ENCODE results near the gene THBS4.

The THBS4 gene

DNA sequence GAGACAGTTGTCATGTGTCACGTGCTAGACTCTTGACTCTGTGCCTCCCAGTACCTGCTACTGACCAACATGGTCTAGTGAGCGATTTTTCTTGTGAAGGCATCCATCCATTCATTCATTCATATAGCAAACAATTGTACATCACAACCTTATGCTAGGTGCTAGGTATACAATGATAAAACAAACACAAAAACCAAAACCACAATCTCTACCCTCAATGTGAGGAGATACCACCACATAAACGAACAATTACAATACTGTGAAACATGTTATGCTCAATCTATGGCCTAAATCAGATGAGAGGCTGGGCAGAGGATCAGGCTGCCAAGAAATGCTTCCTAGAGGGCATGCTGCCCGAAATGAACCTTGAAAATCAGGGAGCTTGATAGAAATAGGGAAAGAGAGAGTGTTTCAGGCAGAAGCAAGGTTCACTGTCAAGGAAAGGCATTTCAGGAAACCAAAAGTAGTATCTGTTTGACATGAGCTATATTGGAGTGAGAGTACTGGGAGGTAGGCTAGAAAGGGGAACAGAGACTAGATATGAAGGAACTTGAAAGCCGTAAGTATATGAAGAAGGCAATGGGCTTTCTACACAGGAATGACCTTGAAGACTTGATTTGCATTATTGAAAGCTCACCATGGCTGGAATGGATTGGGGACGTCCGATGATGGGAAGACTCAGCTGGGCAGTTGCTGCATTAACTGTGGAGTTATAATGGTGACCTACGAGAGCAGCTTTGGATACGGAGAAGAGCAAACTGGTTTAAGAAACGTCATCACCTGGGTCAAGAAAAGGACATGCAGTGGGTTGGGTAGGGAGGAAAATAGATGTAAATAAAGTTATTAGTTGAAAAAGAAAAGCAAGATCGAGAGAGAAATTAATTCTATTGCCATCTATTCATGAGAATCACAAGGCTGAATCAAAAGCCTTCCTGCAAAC lies 90.1 kb downstream of the THBS4 start:
- Histone ChIP-seq H3K9me3 (ENCODE audit: insufficient read depth, low read length) (no peaks in the 10 kb centered on the region), H3K27me3 (ENCODE audit: low read depth, low read length) (peaks cover 3% of the 10 kb centered on the region; the same call in 1 of the 2 replicates), H3K4me1 (ENCODE audit: low read length) (peaks cover 28% of the 10 kb centered on the region), H3K36me3 (replicated peaks; ENCODE audit: low read depth, low read length) (no peaks in the 10 kb centered on the region), H3K4me2 (ENCODE audit: low read length) (peak overlapping the region; percentile 95), H2AFZ (ENCODE audit: low read depth, low read length) (no peak overlapping the region), H4K20me1 (ENCODE audit: insufficient read depth, low read length) (peaks cover 4% of the 10 kb centered on the region; the same call in 1 of the 2 replicates), H3K4me3 (ENCODE audit: low read length) (peak overlapping the region; percentile 70), H3K79me2 (ENCODE audit: low read length) (no peaks in the 10 kb centered on the region), H3K27ac (ENCODE audit: low read length) (peak overlapping the region; percentile 82), H3K9ac (ENCODE audit: low read length) (no peak overlapping the region)
- no peak for TF ChIP-seq EZH2phosphoT487 (IDR thresholded peaks at IDR 0.05; ENCODE audit: low read depth)
- TF ChIP-seq, protein P1, sequence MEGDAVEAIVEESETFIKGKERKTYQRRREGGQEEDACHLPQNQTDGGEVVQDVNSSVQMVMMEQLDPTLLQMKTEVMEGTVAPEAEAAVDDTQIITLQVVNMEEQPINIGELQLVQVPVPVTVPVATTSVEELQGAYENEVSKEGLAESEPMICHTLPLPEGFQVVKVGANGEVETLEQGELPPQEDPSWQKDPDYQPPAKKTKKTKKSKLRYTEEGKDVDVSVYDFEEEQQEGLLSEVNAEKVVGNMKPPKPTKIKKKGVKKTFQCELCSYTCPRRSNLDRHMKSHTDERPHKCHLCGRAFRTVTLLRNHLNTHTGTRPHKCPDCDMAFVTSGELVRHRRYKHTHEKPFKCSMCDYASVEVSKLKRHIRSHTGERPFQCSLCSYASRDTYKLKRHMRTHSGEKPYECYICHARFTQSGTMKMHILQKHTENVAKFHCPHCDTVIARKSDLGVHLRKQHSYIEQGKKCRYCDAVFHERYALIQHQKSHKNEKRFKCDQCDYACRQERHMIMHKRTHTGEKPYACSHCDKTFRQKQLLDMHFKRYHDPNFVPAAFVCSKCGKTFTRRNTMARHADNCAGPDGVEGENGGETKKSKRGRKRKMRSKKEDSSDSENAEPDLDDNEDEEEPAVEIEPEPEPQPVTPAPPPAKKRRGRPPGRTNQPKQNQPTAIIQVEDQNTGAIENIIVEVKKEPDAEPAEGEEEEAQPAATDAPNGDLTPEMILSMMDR (IDR thresholded peaks at IDR 0.05; ENCODE audit: low read depth, low read length), result no peak

DNA sequence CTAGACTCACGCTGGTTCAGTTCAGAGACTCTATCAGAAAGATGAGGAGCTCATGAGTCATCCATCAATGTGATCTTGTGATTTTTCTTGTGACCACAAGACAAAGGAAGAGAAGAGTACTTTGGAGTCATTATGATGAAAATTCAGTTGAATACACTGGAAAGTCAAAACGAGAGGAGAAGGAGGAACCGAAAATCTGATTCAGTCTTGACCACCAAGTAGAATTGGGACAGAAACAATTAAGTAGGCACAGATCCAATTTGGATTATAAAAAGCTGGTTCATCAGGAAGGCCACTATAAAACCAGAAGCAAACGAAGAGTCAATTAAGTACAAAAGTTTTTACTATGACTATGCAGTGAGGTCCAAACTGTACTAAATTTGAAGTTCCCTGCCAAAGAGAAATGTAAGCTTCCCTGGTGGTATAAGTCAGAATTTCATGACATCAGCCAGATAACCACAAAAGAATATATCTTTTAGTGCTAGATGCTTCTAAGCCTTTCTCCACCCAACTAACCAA lies 90.9 kb downstream of the THBS4 start:
- Histone ChIP-seq H4K20me1 (ENCODE audit: insufficient read depth, low read length) (peaks cover 4% of the 10 kb centered on the region; the same call in 1 of the 2 replicates), H3K4me2 (ENCODE audit: low read length) (peak overlapping the region; percentile 95), H3K36me3 (replicated peaks; ENCODE audit: low read depth, low read length) (no peaks in the 10 kb centered on the region), H3K79me2 (ENCODE audit: low read length) (no peaks in the 10 kb centered on the region), H3K9ac (ENCODE audit: low read length) (no peak overlapping the region), H3K27ac (ENCODE audit: low read length) (peak overlapping the region; percentile 82), H3K4me1 (ENCODE audit: low read length) (peaks cover 28% of the 10 kb centered on the region), H3K4me3 (ENCODE audit: low read length) (peak overlapping the region; percentile 70), H3K9me3 (ENCODE audit: insufficient read depth, low read length) (no peaks in the 10 kb centered on the region), H3K27me3 (ENCODE audit: low read depth, low read length) (peaks cover 3% of the 10 kb centered on the region; the same call in 1 of the 2 replicates), H2AFZ (ENCODE audit: low read depth, low read length) (no peak overlapping the region)
- TF ChIP-seq EZH2phosphoT487 (IDR thresholded peaks at IDR 0.05; ENCODE audit: low read depth), result no peak
- TF ChIP-seq, protein P1 (IDR thresholded peaks at IDR 0.05; ENCODE audit: low read depth, low read length), result no peak

DNA sequence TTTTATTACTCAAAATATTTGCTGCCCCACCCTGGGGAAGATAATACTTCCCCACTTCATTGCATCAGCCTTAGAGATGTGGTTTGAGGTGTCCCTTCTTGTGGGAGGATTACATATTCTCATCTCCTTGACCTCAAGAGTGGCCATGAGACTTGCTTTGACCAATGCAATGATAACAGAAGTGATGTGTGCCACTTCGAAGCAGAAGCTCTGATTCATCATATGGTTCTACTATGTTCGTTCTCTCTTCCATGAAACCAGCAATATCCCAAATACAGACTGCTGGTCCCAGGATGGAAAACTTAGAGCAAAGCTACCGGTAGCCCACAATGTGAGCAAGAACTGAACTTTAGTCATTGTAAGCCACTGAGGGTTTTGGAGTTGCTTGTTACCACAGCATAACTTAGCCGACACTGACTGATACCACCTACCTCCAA lies 92.0 kb downstream of the THBS4 start:
- Histone ChIP-seq H3K36me3 (replicated peaks; ENCODE audit: low read depth, low read length) (no peaks in the 10 kb centered on the region), H3K79me2 (ENCODE audit: low read length) (no peaks in the 10 kb centered on the region), H3K4me3 (ENCODE audit: low read length) (no peak overlapping the region), H3K4me1 (ENCODE audit: low read length) (peaks cover 28% of the 10 kb centered on the region), H3K27ac (ENCODE audit: low read length) (no peak overlapping the region), H3K4me2 (ENCODE audit: low read length) (no peak overlapping the region), H3K9me3 (ENCODE audit: insufficient read depth, low read length) (no peaks in the 10 kb centered on the region), H3K9ac (ENCODE audit: low read length) (no peak overlapping the region), H4K20me1 (ENCODE audit: insufficient read depth, low read length) (peaks cover 4% of the 10 kb centered on the region; the same call in 1 of the 2 replicates), H3K27me3 (ENCODE audit: low read depth, low read length) (peaks cover 3% of the 10 kb centered on the region; the same call in 1 of the 2 replicates), H2AFZ (ENCODE audit: low read depth, low read length) (no peak overlapping the region)
- TF ChIP-seq, protein P1 (IDR thresholded peaks at IDR 0.05; ENCODE audit: low read depth, low read length), result no peak
- TF ChIP-seq EZH2phosphoT487 (IDR thresholded peaks at IDR 0.05; ENCODE audit: low read depth), result no peak

DNA sequence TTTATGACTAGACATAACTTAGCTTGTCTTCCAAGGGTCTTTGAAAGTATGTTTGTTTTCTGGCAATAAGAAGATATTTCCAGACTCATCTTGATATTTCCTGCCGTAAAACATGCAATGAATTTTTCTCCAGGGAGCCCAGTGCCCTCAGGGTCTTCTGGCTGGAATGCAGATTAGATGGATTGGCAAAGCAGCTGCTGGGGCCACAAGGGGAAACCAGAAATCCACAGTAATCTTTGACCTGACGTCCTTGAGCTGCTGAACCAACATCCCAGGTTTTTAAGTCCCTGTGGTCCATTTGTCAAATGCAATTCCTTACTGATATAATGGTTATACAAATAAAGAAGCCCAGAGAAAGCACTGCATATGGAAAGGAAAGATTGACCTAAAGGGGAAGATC lies 93.0 kb downstream of the THBS4 start:
- H3K4me3 ChIP-seq (ENCODE audit: low read length), result no peak overlapping the region
- no peak overlapping the region for H3K27ac ChIP-seq (ENCODE audit: low read length)
- no peak overlapping the region for H3K4me2 ChIP-seq (ENCODE audit: low read length)
- H4K20me1 ChIP-seq (ENCODE audit: insufficient read depth, low read length), result peaks cover 4% of the 10 kb centered on the region; the same call in 1 of the 2 replicates
- H3K79me2 ChIP-seq (ENCODE audit: low read length), result no peaks in the 10 kb centered on the region
- H3K4me1 ChIP-seq (ENCODE audit: low read length), result peaks cover 23% of the 10 kb centered on the region
- no peak overlapping the region for H3K9ac ChIP-seq (ENCODE audit: low read length)
- no peak overlapping the region for H2AFZ ChIP-seq (ENCODE audit: low read depth, low read length)
- no peaks in the 10 kb centered on the region for H3K36me3 ChIP-seq (replicated peaks; ENCODE audit: low read depth, low read length)
- peaks cover 3% of the 10 kb centered on the region; the same call in 1 of the 2 replicates for H3K27me3 ChIP-seq (ENCODE audit: low read depth, low read length)
- no peaks in the 10 kb centered on the region for H3K9me3 ChIP-seq (ENCODE audit: insufficient read depth, low read length)
- TF ChIP-seq EZH2phosphoT487 (IDR thresholded peaks at IDR 0.05; ENCODE audit: low read depth), result no peak
- TF ChIP-seq, protein P1 (IDR thresholded peaks at IDR 0.05; ENCODE audit: low read depth, low read length), result no peak

All from OCI-LY3 (cell line).